Skeletal muscle satellite cell (primary cell): Measurements from ENCODE around the gene PMFBP1.
"Not testable (repeated sequence)": the region's sequence is repeated elsewhere in the genome, so short reads cannot be mapped to it uniquely, and the experiment has no call there.

Source experiments
- H3K27me3 ChIP-seq: 2 replicates; pipeline ENCODE4 v1.7.0; 2013; ENCODE audit warnings: low read length; ENCODE audit not compliant: control insufficient read depth, insufficient read depth
- H3K36me3 ChIP-seq: 2 replicates; pipeline ENCODE4 v1.7.0; 2013; ENCODE audit warnings: mild to moderate bottlenecking, control low read depth, low read length; ENCODE audit not compliant: insufficient read depth
- H3K4me1 ChIP-seq: 2 replicates; pipeline ENCODE4 v1.7.0; 2013; ENCODE audit warnings: low read length; ENCODE audit not compliant: control insufficient read depth, insufficient read depth
- H3K4me2 ChIP-seq: 2 replicates; pipeline ENCODE4 v1.7.0; 2013; ENCODE audit warnings: mild to moderate bottlenecking, low read length
- H3K4me3 ChIP-seq: 2 replicates; pipeline ENCODE4 v1.7.0; 2013; ENCODE audit warnings: low read length
- H3K9ac ChIP-seq: 2 replicates; pipeline ENCODE4 v1.7.0; 2013; ENCODE audit warnings: mild to moderate bottlenecking, low read depth, low read length, moderate library complexity
- H3K9me3 ChIP-seq: replicated peaks from 2 replicates; pipeline ENCODE4 v1.7.0; 2013; ENCODE audit warnings: mild to moderate bottlenecking, control low read depth, low read length

Gene PMFBP1

GRCh38 chr16:72093448-72094265 is 78.3 kb downstream of the PMFBP1 start, which contains the start of the genes DHX38 and TXNL4B:
TSS of gene DHX38 (plus strand) at chr16:72093847. CDS start at chr16:72096158, 2,311 bp downstream.
TSS of gene TXNL4B (minus strand) at chr16:72093620. CDS start at chr16:72090749, 2,871 bp downstream.
- peaks cover 42% of the 10 kb centered on the region for H3K36me3 ChIP-seq

GRCh38 chr16:72092832-72093447 is 79.0 kb downstream of the PMFBP1 start:
- H3K9me3 ChIP-seq, result no peaks in the 10 kb centered on the region
- peak overlapping the region; percentile 88 for H3K9ac ChIP-seq
- H3K4me3 ChIP-seq, result peak overlapping the region; percentile 86
- peaks cover 25% of the 10 kb centered on the region for H3K4me1 ChIP-seq
- peak overlapping the region; percentile 87 for H3K4me2 ChIP-seq
- peaks cover 43% of the 10 kb centered on the region for H3K36me3 ChIP-seq
- H3K27me3 ChIP-seq, result no peaks in the 10 kb centered on the region

More at GRCh38 chr16:72093448-72094265, 78.3 kb downstream of the PMFBP1 start, which contains the start of the genes DHX38 and TXNL4B:
- Histone ChIP-seq H3K4me1 (peaks cover 25% of the 10 kb centered on the region), H3K4me3 (peak within 1 kb of the TSS; percentile 86), H3K27me3 (no peaks in the 10 kb centered on the region), H3K9me3 (no peaks in the 10 kb centered on the region), H3K9ac (peak within 1 kb of the TSS; percentile 97), H3K4me2 (peak within 1 kb of the TSS; percentile 95)

GRCh38 chr16:72091217-72091616 is 80.7 kb downstream of the PMFBP1 start:
- peaks cover 39% of the 10 kb centered on the region for H3K36me3 ChIP-seq
- no peaks in the 10 kb centered on the region for H3K27me3 ChIP-seq
- H3K4me1 ChIP-seq, result peaks cover 25% of the 10 kb centered on the region
- no peak overlapping the region for H3K4me2 ChIP-seq
- no peak overlapping the region for H3K9ac ChIP-seq
- H3K4me3 ChIP-seq, result no peak overlapping the region
- no peaks in the 10 kb centered on the region for H3K9me3 ChIP-seq

GRCh38 chr16:72085002-72085401 is 87.0 kb downstream of the PMFBP1 start:
- H3K9me3 ChIP-seq, result no peaks in the 10 kb centered on the region
- H3K9ac ChIP-seq, result no peak overlapping the region
- no peak overlapping the region for H3K4me3 ChIP-seq
- no peak overlapping the region for H3K4me2 ChIP-seq
- H3K27me3 ChIP-seq, result no peaks in the 10 kb centered on the region
- H3K36me3 ChIP-seq, result peaks cover 48% of the 10 kb centered on the region
- no peaks in the 10 kb centered on the region for H3K4me1 ChIP-seq

- no peaks in the 10 kb centered on the region for H3K9me3 ChIP-seq
- no peak overlapping the region for H3K4me2 ChIP-seq
- H3K9ac ChIP-seq, result no peak overlapping the region
- H3K4me3 ChIP-seq, result no peak overlapping the region
- H3K4me1 ChIP-seq, result no peaks in the 10 kb centered on the region
- no peaks in the 10 kb centered on the region for H3K27me3 ChIP-seq
- peaks cover 43% of the 10 kb centered on the region for H3K36me3 ChIP-seq
These were observed 87.5 kb downstream of the PMFBP1 start for GRCh38 chr16:72084445-72084844.

- no peaks in the 10 kb centered on the region for H3K9me3 ChIP-seq
- H3K4me3 ChIP-seq, result no peak overlapping the region
- no peaks in the 10 kb centered on the region for H3K4me1 ChIP-seq
- peaks cover 37% of the 10 kb centered on the region for H3K36me3 ChIP-seq
- no peak overlapping the region for H3K9ac ChIP-seq
- H3K27me3 ChIP-seq, result no peaks in the 10 kb centered on the region
- H3K4me2 ChIP-seq, result no peak overlapping the region
These were observed 88.1 kb downstream of the PMFBP1 start for GRCh38 chr16:72083778-72084404.

- not testable (repeated sequence) for H3K9ac ChIP-seq, H3K4me3 ChIP-seq
These were observed 94.8 kb downstream of the PMFBP1 start for GRCh38 chr16:72076991-72077706.

GRCh38 chr16:72075067-72075466 is 96.9 kb downstream of the PMFBP1 start:
- H3K9ac ChIP-seq, H3K4me2 ChIP-seq, H3K27me3 ChIP-seq, H3K4me1 ChIP-seq, H3K36me3 ChIP-seq, H3K9me3 ChIP-seq, H3K4me3 ChIP-seq: not testable (repeated sequence)

More at GRCh38 chr16:72076991-72077706, 94.8 kb downstream of the PMFBP1 start:
- not testable (repeated sequence) for H3K4me1 ChIP-seq, H3K9me3 ChIP-seq, H3K36me3 ChIP-seq, H3K4me2 ChIP-seq, H3K27me3 ChIP-seq

GRCh38 chr16:72073560-72074230 is 98.3 kb downstream of the PMFBP1 start:
- Histone ChIP-seq H3K4me1 (no peaks in the 10 kb centered on the region), H3K9ac (no peak overlapping the region), H3K9me3 (no peaks in the 10 kb centered on the region), H3K4me2 (no peak overlapping the region), H3K4me3 (no peak overlapping the region), H3K36me3 (no peaks in the 10 kb centered on the region), H3K27me3 (no peaks in the 10 kb centered on the region)

GRCh38 chr16:72072514-72073342 is 99.2 kb downstream of the PMFBP1 start:
- Histone ChIP-seq H3K4me2 (no peak overlapping the region), H3K9ac (no peak overlapping the region), H3K9me3 (no peaks in the 10 kb centered on the region), H3K36me3 (no peaks in the 10 kb centered on the region), H3K4me3 (no peak overlapping the region), H3K4me1 (no peaks in the 10 kb centered on the region), H3K27me3 (no peaks in the 10 kb centered on the region)
